ENCODE measurements around the gene INPP5A. TPM values are rescaled to one million over a fixed set of nuclear protein-coding genes. Genes with fewer than 3 reads are reported as not detected.

Gene INPP5A
- total and polyA plus RNA-seq, 9 of the 15 experiments (the other 6 are each of a cell fraction or from before 2014, with no cell fraction given), result 0.66 to 11.6 (median 7.7) TPM

DNA sequence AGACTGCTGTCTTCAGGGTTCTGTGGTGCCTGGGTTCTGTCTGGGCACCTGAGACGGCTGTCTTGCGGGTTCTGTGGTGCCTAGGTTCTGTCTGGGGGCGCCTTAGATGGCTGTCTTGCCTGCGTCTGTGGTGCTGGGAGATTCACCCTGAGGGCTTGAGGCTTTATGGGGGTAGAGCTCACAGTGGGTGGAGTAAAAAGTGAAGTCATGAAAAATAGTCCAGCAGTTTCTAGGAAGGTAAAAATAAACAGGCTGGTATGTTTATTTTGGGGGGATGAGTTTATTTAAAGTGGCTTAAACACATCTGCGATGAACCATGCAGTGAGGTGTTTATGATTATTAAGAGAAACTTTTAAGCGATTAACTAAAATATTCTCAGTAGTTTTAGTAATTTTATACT is 184.1 kb downstream of the INPP5A start:
- no peaks in the 10 kb centered on the region for H3K9me3 ChIP-seq (replicated peaks; ENCODE audit: control insufficient read depth, insufficient read depth, low read depth, low read length)
- no peak overlapping the region for H3K9ac ChIP-seq (ENCODE audit: insufficient read depth in 1 of 2, low read depth in 2 of 2, low read length in 2 of 2)
- 72% methylated on average over 5 of the region's 6 CpGs for WGBS (ENCODE audit: insufficient coverage, low coverage, missing lambda C conversion rate)
- ATAC-seq (no peak), FAIRE-seq (no peak), DNase-seq (ENCODE audit: extremely low read depth in 1 of 4, low spot score in 3 of 4) (no peak)
- ChIA-PET CTCF (ENCODE audit: low intra/inter-chr PET ratio) (no interaction called here), POLR2A (interaction anchor here (1.0 kb wide), 1 partner anchor 26 kb away, joined by 3 read pairs; no protein-coding TSS in a partner anchor)
- TF ChIP-seq RAD51 (IDR thresholded peaks at IDR 0.05; ENCODE audit: borderline replicate concordance, low read depth) (no peak), NFE2L1 (tag; IDR thresholded peaks at IDR 0.05; ENCODE audit: borderline replicate concordance, low read depth) (no peak), ZNF212 (CRISPR knock-in tag; IDR thresholded peaks at IDR 0.05) (no peak), POLR2H (tag; IDR thresholded peaks at IDR 0.05; ENCODE audit: low read depth) (no peak), ZNF76 (CRISPR knock-in tag; IDR thresholded peaks at IDR 0.05; ENCODE audit: borderline replicate concordance) (no peak), ZFPM2 (CRISPR knock-in tag; IDR thresholded peaks at IDR 0.05) (no peak), TRIM24 (IDR thresholded peaks at IDR 0.05) (no peak), PHB (CRISPR knock-in tag; IDR thresholded peaks at IDR 0.05) (no peak)
- in situ Hi-C loops (cut with MboI), result no loop called here
- no peaks in the 10 kb centered on the region for H3K9me1 ChIP-seq (ENCODE audit: control insufficient read depth, insufficient read depth, low read length)
- no peak overlapping the region for H3K27ac ChIP-seq (ENCODE audit: extremely low read depth, low read depth, low read length)
- no peak overlapping the region for H2AFZ ChIP-seq (ENCODE audit: low read depth, low read length)
- no peaks in the 10 kb centered on the region for H4K20me1 ChIP-seq (replicated peaks; ENCODE audit: control insufficient read depth, insufficient read depth, low read length)
- no peak overlapping the region for H3K4me3 ChIP-seq
- no peak overlapping the region for H3K4me2 ChIP-seq (ENCODE audit: insufficient read depth, low read length)
- peaks cover 0 to 5% of the 10 kb centered on the region in 2 experiments; a peak in 2 of 5 replicates for H3K4me1 ChIP-seq (replicated peaks in 1 of 2; ENCODE audit: control insufficient read depth in 2 of 2, insufficient read depth in 2 of 2, low read length in 2 of 2)
- H3K27me3 ChIP-seq (ENCODE audit: control insufficient read depth in 2 of 2, insufficient read depth in 2 of 2, low read length in 2 of 2), result no peaks in the 10 kb centered on the region
- BruUV-seq (replicated peaks), result no TSS peak
- intact Hi-C loops (cut with micrococcal nuclease), result no loop called here
- no peaks in the 10 kb centered on the region for H3K79me2 ChIP-seq (ENCODE audit: control insufficient read depth, insufficient read depth, low read length)
- no peaks in the 10 kb centered on the region for H3K36me3 ChIP-seq (ENCODE audit: control insufficient read depth, insufficient read depth, low read length)

Measured in K562 (cell line).